EL (cell line): ENCODE measurements around the gene MAPKAPK5.
"Not testable (repeated sequence)": the region's sequence is repeated elsewhere in the genome, so short reads cannot be mapped to it uniquely, and the experiment has no call there.

ENCODE experiments used
- DNase-seq: peaks from one replicate; pipeline ENCODE4 v3.0.0-alpha.2; 2016

Gene MAPKAPK5

DNA sequence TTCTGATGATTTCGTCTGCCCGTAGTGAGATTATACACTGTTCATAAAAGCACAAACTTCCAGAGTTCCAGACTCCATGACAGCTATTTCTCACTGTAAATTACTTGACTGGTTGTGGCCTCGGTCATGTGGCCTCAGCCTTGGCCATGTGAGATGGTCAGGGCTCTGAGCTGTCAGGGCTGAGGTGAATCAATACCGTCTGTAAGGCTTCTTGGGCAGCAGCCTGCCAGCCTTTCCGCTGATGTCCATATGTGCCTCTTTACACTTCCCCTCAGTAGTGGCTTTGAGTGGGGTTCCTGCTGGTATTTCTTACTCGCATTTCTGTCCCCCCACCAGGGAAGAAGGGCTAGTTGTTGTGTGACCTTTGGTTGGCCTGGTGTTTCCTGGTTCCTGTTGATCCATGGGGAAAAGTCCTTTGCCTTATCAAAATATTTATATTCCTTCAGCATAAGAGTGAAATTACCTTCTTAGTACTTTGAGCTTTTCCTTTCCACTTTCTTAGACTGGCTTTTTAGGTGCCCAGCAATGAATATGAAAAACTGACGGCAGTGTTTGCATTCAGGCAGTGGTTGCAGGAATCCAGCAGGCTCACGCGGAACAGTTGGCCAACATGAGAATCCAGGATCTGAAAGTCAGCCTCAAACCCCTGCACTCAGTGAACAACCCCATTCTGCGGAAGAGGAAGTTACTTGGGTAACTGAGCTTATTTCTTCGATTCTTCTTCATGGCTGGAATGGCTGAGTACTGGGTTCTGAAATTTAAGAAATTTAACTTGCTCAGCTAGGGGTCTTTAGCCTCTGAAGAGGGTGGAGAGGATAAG, 46.1 kb downstream of the MAPKAPK5 start:
- no peak for DNase-seq

DNA sequence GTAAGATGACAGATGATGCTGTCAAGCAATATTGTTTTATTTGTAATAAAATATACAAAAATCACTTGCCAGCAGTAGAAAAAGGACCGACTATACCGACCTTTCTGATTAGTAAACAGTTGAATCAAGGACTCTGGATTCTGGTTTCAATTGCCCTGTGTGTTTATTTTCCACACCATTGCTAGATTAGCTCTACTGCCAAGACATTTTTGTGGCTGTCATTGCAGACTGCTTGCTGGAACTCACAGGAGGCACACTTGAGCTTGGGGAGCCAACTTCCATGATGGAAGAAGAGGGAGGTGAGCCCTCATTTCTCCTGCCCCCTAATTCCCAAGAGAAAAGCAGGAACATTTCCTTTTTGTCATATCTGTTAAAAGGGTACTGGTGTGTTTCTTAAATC, 51.3 kb downstream of the MAPKAPK5 start:
- no peak for DNase-seq

DNA sequence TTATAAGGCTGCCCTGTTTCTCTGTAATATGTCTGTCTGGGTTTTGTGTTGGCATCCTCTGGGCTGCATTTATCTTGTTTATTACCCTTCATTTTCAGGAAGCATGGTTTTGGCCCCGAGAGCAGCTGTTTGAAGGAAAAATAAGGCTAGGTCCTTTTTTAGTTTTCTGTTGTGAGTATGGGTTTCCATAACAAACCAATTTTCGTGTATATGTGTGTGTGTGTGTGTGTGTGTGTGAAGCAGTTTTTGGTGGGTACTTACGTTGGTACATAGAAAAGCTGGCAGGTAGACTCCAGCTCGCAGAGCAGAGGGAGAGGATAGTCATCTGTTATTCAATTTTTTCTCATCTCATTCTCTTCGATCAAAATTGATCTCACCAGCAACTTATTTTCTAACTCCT, 52.5 kb downstream of the MAPKAPK5 start:
- no peak for DNase-seq

DNA sequence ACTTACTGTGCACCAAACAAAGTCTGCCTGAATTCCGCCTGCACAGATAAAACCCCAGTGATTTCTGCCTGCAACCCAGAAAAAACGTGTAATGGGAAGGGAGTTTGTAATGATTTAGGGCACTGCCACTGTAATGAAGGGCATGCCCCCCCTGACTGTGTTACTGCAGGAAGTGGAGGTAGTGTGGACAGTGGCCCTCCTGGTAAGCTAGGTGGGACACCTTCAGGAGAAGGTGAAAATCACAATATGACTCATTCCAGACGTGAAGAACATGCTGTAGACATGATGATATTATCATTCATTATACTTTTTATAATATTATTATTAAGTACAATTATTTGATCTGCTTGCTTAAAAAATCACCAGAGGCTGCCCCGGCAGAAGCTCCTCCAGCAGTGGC, 59.2 kb downstream of the MAPKAPK5 start:
- DNase-seq = no peak

DNA sequence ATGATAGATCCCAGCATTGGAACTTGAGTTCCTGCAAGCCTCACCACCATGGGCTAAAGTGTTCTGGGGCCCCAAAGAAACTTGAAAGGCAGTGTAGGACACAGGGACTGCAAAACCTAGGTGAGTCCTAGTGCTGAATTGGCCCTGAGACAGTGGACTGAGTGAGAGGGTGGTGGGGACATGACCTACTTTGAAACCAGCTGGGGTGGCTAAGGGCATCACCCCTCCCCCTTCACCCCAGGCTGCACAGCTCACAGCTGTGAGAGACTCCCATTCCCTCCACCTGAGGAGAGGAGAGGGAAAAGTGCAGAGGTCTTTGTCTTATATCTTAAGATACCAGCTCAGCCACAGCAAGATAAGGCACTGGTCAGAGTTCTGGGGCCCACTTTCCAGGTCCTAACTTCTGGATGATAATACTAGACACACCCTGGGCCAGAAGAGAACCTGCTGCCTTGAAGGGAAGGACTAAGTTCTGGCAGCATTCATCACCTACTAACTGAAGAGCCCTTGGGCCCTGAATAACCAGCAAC, 62.5 kb downstream of the MAPKAPK5 start:
- no peak for DNase-seq

DNA sequence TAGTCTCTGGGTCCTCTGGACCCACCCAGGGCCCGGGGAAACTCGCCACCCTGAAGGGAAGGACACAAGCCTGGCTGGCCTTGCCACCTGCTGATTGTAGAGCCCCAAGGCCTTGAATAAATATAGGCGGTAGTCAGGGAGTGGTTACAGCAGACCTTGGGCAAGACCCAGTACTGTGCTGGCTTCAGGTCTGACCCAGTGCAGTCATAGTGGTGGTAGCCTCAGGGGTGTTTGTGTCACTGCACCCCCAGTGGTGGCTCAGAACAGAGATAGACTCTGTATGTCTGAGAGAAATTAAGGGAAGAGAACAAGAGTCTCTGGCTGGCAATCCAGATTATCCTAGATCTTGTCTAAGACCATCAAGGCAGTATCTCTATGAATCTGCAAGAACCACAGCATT, 63.5 kb downstream of the MAPKAPK5 start:
- no peak for DNase-seq

DNA sequence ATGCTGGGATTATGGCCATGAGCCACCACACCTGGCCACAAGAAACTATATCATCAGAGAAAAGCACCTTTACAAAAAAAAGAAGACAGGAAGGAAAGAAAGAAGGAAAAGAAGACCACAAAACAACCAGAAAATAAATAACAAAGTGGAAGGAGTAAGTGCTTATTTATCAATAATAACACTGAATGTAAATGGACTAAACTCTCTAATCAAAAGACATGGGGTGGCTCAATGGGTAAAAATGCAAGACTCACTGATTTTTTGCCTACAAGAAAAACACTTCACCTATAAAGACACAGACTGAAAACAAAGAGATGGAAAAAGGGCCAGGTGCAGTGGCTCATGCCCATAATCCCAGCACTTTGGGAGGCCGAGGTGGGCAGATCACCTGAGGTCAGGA, 65.7 kb downstream of the MAPKAPK5 start:
- no peak for DNase-seq

DNA sequence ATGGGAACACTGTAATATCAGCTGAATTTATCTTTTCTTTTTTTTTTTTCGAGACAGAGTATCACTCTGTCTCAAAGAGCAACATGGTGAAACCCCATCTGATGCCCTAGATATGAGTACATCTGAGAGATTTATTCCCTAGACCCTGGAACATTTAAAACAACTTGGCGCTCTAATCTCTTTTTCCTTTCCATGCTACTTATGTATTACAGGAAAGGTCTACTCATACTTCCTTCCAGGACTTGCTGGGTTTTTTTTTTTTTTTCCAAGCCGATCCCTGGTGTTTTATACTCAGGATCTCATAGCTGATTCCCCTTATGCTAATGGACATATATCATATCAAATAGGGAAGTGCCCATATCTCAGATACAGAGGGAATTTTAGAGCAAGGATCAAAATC, 83.1 kb downstream of the MAPKAPK5 start:
- DNase-seq = no peak

DNA sequence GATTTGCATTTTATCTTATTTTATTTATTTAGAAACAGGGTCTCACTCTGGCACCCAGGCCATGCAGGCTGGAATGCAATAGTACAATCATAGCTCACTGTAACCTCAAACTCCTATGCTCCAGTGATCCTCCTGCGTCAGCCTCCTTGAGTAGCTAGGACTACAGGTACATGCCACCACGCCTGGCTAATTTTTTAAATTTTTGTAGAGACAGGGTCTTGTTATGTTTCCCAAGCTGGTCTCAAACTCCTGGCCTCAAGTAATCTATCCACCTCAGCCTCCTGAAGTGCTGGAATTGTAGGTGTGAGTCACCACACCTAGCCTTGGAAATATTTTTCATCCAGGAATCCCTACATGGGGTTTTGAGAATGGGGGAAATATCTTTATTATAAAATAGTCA, 84.6 kb downstream of the MAPKAPK5 start:
- no peak for DNase-seq

DNA sequence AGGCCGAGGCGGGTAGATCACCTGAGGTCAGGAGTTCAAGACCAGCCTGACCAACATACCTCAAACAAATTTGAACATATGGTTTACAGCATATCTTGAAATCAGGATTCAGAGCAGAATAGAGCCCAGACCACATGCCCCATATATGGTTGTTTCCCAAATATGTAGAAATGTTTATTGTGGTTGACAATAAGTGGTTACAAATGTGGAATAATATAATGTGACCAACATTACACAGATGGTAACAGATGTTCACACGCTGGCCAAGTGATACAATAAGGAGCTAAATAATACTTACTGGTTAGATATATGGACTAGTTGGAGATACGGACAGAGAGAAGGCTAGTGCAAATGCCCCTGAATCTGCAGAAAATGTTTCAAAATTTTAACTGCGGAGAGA, 85.3 kb downstream of the MAPKAPK5 start:
- DNase-seq = no peak

DNA sequence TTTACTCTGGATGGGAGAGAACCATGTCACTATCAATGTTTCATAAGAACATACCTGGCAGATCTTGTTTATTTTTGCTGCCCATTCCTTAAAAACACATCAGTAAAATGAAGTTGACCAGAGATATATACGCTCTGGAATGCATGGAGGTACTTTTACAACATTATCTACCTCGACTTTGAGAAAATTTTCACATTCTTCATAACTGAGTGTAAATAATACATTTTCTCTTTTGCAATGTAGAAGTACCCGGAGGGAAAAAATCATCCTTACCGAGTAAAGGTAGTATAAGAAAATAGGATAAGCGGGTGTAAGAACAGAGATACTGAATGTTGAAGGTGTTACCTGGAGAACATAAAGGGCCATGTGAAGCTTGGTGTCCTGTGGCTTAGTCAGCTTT, 90.2 kb downstream of the MAPKAPK5 start:
- no peak for DNase-seq

DNA sequence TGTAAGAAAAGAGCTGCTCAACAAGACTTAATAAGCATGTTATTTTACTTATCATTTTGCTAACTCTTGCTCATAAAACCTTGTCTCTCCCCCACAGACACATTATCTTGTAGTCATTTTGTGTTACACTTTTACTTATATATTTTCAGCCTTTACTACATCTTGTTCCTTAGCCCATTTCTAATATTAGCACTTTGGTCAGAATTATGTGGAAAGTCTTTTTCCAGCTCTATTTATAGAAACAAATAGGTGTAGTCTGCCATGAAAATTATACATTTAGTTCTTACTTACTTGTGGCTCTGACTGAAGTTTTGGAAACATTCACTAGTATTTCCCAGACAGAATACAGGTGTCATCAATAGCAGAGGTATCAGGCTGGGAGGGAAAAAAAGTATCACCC, 94.8 kb downstream of the MAPKAPK5 start:
- no peak for DNase-seq

DNA sequence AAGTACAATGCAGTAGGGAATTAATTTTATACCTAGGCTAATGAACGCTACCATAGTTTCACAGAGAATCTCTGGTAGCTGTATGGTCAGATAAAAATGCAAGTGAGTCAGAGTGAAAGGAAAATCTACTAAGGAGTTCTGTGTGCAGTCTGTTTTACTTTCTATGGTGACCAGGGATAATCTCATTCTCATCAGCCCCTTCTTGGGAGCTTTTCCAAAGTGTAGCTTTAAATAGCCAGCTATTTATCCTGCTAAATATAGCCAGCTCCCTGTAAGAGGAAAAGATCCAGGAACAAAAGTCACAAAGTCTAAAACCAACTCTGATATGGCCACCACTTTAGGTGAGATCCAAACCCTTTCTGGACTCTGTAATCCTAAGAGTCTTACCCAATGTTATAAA, 95.4 kb downstream of the MAPKAPK5 start:
- no peak for DNase-seq

DNA sequence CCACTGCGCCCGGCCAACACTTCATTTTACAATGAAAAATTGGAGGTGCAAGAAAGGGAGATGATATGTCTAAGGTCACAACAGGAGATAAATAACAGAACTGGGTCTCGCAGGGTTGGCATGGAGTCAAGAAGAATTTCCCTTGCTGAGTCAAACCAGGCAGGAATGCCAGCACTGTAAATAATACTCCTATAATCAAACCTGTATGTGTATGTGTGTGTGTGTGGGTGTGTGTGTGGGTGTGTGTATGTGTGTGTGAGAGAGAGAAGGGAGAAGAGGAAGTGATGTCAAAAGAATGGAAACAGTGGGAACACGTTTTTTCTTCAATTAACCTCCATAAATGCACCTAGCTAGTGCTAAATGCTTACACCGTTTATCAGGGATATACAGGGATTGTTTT, 100.5 kb downstream of the MAPKAPK5 start:
- peak; percentile 65 for DNase-seq

DNA sequence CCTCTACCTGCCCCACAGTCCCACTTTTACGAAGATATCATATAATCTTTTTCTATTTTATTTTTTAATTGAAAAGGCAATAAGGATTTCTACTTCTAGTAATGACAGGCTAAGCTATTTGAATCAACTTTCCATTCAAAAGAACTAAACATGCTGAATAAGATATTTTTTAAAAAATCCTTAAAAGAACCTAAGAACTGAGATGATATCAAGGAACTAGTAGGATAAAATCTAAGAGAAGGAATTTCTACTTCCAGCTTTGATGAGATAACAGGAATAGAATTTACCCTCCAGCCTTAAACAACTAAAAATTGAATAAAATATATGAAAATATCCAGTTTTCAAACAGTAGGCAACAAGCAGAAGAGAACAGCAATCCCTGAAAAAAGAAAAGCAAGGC, 101.9 kb downstream of the MAPKAPK5 start:
- DNase-seq = no peak

DNA sequence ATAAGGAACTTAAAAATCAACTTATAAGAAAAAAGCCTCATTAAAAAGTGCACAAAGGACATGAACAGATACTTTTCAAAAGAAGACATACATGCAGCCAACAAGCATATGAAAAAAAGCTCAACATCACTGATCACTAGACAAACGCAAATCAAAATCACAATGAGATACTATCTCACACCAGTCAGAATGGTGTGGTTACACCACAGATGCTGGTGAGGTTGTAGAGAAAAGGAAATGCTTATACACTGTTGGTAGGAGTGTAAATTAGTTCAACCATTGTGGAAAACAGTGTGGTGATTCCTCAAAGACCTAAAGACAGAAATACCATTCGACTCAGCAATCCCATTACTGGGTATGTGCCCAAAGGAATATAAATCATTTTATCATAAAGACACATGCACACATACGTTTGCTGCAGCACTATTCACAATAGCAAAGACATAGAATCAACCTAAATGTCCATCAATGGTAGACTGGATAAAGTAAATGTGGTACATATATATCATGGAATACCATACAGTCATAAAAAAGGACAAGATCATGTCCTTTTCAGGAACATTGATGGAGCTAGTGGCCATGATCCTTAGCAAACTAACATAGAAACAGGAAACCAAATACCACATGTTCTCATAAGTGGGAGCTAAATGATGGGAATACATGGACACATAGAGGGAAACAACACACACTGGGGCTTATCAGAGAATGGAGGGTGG, 109.1 kb downstream of the MAPKAPK5 start:
- not testable (repeated sequence) for DNase-seq
